ENCODE results near the gene MTCL1.

Gene MTCL1

DNA sequence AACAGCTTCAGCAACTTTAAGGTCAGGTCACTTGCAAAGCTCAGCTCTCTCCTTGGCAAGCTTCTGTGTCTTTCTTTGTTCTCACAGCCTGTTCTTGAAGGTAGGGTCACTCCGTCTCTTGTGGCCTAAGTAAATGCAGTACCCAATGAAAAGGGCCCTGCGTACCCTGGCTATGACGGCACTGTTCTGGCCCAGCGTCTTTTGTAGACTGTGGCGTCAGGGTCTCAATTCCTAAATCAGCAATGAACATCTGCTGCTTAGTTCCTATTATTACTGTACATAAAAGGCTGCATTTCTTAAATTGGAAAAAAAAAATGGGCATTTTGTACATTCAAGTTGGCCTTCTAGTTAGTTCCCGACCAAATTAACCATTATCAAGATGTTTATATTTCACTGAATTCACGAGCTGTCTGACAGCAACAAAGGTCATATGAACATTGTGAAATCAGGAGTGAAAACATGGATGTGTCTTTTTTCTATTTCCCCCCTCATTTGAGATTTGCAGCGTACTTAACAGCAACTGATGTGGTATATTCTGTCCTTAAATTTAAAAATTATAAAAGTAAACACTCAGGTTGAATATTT, 17.0 kb upstream of the MTCL1 start:
- peak; percentile 44 for DNase-seq

DNA sequence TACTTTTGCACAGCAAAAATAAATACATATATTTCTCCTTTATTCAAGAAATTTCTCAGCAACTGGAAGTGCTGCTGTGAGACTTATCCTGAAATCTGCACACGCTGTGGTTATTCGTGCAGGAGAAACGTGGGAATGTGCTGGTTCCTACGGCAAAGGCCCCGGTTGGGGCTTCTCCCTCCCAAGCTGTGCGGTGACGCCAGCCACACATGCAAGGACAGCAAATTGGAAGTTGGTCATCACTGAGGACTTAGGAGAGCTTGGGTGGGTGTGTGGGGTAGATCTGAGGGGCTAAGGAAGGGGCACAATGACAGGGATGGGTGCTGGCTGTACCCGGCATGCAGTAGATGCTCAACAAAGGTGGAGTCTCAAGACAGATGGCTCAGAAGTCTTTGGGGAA, 16.5 kb upstream of the MTCL1 start:
- DNase-seq: peak; percentile 24

- DNase-seq: peak; percentile 18
These were observed 15.8 kb upstream of the MTCL1 start for GRCh38 chr18:8689517-8689916.

GRCh38 chr18:8694891-8695290, 10.5 kb upstream of the MTCL1 start:
- no peak for DNase-seq

DNA sequence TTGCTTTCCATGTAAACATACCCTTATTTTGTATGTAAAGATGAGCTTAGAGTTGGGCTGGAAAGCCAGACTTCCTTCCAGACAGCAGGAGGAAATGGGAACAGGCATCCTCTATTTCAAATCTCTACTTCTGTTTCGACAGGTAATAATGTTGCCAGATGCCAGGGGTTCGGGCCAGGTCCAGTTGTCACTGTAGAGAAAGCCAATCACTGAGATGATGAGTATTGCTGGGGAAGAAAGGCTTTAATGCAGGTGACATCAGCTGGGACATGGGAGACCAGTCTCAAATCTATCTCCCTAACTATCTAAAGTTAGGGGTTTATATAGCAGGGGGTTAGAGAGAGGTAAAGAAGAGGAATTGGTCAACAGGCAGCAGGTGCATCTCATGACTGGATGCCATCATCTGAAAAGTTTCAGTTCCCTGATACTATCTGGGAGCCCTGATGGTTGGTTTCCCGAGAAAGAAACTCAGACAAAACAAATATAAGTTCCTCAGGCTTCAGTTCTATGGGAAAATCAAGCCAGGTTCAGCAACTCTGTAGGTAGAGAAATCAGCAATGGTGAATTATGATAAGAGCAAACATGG, 9.3 kb upstream of the MTCL1 start:
- DNase-seq: no peak

- peak; percentile 85 for DNase-seq
These were observed 8.6 kb upstream of the MTCL1 start for GRCh38 chr18:8696749-8697211.

DNA sequence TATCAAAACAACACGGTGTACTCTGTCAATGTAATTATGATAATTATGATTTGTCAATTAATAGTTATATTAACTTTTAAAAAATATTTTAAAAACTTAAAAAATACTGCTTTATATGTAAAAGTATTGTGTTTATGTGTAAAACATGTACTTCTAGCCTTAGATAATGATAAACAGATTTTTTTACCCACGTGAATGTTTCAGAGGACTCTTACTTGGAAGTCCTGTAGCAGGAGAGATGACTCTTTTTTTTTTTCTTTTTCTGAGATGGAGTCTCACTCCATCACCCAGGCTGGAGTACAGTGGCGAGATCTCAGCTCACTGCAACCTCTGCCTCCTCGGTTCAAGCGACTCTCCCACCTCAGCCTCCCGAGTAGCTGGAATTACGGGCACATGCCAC, 6.2 kb upstream of the MTCL1 start:
- DNase-seq: no peak

GRCh38 chr18:8699948-8700347, 5.4 kb upstream of the MTCL1 start:
- DNase-seq: no peak

- peak; percentile 41 for DNase-seq
These were observed 3.7 kb upstream of the MTCL1 start for GRCh38 chr18:8701546-8702118.

- DNase-seq: no peak
These were observed 2.7 kb upstream of the MTCL1 start for GRCh38 chr18:8702668-8703067.

DNA sequence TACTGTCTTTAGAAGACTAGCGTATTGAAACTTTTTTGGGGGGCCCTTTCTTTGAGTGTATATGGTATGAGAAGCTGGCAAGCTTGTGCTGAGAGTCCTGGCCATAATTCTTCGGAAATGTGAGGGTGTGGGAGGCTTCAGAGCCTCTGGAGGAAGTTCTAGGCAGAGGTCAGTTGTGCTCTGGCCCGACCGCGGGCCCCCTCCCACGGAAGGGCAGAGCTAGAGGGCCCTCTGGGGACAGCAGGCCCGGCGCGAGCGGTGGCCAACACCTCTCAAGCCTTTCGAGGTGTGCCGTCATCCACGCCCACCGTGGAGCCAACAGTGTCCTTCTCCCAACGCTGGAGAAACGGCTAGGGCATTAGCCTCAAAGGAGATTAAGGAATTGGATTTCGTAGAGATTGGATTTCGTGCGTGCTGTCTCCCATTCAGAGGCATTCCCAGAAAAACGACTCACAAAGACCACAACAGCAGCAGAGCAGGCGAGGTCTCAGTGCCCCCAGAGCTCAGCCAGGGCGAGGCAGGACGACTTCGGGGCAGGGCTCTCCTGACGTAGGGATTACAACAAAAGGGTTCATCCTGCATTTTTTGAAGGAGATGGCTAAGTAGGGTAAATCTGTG, 2.2 kb upstream of the MTCL1 start:
- DNase-seq: peak; percentile 63

DNA sequence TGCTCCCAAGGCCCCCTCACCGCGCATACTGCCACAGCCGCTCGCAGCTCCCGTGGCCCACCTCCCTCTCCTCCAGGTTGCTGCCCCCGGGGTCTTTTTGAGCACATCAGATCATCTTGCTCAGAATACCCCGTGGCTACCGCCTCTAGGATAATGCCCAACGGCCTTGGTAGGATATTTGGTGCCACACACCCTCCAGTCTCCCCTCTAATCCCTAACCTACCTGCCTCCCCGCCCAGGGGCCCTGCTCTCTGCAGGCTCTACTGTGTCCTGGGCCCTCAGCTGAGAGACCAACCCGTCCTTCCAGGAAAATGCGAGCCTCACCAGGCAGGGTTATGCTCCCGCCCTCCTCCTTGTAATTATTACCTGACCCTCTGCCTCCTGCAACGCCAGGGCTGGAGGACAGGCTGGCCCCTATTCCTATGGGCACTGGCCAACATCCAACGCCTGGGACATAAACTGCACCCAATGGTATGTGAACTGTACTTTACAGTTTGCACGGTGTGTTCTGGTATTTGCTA, 1.5 kb upstream of the MTCL1 start:
- peak; percentile 22 for DNase-seq

DNA sequence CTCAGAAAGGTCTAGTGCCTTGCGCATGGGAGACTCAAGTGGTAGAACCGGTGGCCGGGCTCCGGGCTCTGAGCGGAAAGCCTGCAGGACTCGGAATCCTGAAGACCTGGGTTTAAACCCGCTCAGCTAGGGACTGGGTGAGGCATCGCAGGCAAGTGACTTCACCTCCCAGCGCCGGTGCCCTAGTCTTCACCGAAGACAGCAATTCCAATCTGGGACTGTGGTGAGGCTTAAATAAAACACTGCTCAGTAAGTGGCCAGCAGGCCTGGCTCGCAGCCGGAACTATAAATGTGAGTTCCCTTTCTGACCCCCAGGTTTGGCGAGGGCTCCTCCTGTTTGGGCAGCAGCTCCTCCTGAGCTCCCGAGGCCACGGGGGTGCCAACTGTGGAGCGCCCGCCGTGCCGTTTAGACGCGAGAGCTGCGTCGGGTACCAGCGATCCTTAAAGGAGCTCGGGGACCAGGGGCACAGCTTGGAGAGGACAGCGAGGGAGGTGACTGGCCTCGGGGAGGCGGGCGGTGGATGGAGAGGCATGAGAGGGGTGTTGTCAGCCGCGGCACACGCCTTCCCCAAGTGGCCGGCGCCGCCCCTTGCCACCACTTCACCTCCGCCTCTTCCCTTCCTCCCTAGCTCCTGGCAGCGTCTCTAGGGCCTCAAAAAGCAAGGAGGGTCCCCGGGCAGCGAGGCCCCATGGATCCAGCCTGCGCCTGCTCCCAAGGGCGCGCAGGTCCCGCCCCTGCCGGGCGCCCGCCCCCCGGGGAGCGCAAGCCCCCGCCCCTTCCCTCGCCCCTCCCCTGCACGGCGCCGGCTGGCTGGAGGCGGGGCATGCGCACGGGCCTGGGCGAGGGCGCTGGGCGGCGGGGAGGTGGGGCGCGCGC, 757 bp upstream of the MTCL1 start:
- peak; percentile 92 for DNase-seq

DNA sequence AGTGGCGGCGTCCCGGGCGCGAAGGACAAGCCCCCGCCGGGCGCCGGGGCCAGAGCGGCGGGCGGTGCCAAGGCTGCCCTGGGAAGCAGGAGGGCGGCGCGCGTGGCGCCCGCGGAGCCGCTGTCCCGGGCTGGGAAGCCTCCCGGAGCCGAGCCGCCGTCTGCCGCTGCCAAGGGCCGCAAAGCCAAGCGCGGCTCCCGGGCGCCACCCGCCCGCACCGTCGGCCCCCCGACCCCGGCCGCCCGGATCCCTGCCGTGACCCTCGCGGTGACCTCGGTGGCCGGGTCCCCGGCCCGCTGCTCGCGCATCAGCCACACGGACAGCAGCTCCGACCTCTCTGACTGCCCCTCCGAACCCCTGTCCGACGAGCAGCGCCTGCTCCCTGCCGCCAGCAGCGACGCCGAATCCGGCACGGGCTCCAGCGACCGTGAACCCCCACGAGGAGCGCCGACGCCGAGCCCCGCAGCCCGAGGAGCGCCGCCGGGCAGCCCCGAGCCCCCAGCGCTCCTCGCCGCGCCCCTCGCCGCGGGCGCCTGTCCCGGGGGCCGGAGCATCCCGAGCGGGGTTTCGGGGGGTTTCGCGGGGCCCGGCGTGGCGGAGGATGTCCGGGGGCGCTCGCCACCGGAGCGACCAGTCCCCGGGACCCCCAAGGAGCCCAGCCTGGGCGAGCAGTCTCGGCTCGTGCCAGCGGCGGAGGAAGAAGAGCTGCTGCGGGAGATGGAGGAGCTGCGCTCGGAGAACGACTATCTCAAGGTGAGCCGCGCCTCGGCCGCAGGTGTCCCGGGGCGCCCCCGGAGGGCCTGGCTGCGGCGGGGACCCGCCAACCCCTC, 820 bp downstream of the MTCL1 start:
- peak; percentile 66 for DNase-seq

GRCh38 chr18:8706791-8707555, 1.6 kb downstream of the MTCL1 start:
- peak; percentile 84 for DNase-seq

DNA sequence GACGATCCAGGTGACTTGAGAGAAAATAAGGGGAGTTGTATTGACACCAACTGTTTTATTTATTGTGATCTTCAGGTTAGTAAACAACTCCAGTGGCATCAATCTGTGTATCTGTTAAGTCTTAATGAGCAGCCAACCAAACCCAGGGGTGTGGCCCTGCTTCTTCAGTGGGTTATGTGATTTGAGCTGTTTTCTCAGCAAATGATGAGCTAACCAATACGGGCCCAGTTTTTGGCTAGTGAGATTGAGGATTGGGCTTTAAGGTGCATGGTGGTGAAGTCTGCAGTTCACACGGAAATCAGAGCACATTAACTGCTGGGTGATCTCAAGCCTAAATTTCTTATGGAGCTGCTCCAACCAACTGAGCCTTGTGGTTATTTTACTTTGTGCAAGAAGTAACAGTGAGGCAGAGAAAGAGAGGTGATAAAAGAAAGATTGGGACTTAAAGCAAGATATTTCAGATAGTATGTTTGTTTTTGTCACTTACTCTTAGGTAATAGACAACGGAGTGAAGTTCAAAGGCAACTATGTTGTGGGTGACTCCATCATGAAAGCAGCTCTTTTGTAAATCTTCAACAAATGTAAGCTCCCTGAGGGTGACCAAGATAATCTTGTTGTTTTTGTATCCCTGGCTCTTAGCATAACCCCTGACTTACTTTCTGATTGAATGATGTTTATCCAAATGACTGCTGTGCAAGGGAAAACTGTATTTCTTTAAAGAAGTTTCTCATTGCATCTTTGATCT, 2.4 kb downstream of the MTCL1 start:
- DNase-seq: no peak

GRCh38 chr18:8708670-8709069, 3.3 kb downstream of the MTCL1 start:
- DNase-seq: no peak

GRCh38 chr18:8709248-8710059, 4.1 kb downstream of the MTCL1 start:
- no peak for DNase-seq

GRCh38 chr18:8711736-8712135, 6.4 kb downstream of the MTCL1 start:
- no peak for DNase-seq

GRCh38 chr18:8713691-8714090, 8.3 kb downstream of the MTCL1 start:
- no peak for DNase-seq
